IPS DF 19.7 (cell line): Measurements from ENCODE around the gene FXYD7.

Source experiments
- DNase-seq: peaks from one replicate; pipeline ENCODE4 v3.0.0-alpha.2; 2013; ENCODE audit warnings: low read depth, low spot score

FXYD7 gene

DNA sequence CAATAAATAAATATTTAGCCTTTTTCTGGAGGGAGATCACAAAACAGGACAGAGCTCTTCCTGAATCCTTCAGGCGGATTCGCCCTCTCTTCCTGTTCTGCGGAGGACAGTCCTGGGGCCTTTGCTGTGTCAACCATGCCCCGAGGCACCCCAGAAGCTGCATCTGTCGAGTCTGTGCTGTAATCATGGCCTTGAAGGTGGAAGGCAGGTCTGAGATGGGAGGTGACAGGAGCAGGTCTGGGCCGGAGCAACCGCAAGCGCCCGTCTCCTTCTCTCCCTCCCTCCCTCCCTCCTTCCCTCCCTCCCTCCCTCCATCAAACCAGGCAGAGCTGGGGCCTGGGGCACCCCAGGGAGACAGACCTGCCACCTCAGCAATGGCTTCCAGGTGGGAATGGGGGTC, 32.1 kb upstream of the FXYD7 start:
- DNase-seq: no peak

DNA sequence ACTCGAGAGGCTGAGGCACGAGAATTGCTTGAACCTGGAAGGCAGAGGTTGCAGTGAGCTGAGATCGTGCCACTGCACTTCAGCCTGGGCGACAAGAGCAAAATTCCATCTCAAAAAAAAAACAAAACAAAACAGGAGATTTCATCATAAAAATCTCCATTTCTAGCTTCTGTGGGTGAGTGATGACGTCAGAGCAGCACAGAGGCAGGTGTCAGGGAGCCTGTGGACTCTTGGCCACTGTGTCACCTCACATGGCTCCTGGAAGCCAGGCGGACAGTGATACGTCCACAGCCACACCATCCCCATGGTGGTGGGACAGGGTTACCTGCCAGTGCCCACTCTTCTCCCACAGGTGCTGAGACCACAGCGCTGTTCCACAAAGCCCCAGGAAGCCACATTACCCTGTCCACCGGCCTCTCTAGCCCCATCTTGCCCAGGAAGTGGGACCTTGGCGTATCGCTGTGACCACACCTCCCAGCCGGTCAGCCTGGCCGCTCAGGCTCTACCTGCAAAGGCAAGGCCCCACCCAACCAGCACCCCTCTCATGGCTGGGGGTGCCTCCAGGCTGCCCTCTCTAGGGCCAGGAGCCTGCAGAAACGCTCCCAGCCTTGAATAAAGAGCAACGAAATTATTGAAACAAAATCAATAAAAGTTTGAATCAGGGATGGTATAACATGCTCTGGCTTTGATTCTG, 29.9 kb upstream of the FXYD7 start:
- DNase-seq: no peak

DNA sequence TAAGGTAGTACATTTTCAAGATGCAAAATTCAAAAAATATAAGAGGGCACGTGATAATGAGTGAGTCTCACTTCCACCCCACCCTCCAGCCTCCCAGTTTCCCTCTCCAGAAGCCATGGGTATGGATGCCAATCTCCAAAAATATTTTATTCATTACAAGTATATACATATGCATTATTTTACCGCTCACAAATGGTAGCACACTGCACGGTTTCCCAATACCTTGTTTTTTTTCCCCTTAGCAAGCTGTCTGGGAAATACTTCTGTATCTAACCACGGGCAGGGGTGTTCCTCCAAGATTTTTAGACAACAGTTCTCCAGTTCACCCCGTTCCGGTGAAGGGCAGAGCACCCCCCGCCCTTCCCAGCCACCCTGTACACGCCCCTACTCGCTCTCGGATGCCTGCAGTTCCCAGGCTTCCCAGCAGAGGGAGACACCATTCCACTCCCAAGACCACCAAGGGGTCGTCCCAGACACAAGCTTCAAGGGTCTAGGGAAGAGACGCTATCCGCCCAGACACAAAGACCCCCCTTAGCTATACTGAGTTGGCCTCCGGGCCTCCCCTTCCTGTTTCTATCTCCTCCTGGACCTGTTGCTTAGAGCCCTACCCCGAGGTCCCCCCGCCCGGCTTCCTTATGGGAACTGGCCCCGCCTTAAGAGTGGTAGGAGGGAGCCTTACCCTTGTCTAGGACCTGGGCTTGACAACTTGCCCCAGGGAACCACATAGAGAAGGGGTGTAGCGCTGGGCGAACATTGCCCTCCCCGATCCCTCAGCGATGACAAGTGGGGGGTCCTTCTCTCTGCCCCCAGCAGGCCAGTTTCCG, 28.5 kb upstream of the FXYD7 start:
- peak; percentile 63 for DNase-seq

DNA sequence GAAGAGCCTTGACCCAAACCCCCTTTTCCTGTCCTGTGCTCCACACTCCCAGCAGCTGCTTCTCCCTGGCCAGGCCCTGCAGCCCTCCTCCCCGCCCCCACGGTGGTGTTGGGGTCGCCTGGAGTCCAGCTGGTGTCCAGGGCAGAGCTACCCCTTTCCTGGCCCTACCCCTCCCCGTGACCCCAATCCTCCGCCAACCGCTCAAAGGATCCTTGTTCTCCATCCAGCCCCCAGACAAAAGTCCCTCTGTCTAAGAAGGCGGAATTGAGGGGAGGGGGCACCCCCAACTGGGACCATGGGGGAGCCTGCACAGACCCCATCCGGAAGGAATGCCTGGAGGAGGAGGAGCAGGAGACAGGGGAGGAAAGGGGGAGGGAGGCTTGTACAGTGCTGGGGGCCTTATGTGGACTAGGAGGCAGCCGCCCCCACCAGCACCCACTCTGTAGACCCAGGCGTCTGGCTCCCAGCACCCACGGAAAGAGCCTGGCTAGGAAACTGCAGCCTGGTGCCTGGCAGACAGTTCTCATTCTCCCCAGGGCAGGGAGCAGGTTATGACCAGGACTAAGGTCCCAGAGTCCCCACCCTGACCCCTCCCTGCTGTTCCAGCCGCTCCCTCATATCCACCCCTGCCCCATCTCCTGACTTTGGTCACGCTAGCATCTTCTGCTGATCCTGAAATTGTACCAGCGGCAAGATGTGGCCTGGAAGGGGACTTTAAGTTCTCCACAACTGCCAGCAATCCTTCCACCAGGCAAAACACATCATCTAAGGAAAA, 27.7 kb upstream of the FXYD7 start, which contains the start of gene FXYD3:
TSS of gene FXYD3 (plus strand) at position 647 of the 775 bp plus-strand sequence. CDS start 3,554 bp downstream, outside the sequence.
- DNase-seq: no peak

DNA sequence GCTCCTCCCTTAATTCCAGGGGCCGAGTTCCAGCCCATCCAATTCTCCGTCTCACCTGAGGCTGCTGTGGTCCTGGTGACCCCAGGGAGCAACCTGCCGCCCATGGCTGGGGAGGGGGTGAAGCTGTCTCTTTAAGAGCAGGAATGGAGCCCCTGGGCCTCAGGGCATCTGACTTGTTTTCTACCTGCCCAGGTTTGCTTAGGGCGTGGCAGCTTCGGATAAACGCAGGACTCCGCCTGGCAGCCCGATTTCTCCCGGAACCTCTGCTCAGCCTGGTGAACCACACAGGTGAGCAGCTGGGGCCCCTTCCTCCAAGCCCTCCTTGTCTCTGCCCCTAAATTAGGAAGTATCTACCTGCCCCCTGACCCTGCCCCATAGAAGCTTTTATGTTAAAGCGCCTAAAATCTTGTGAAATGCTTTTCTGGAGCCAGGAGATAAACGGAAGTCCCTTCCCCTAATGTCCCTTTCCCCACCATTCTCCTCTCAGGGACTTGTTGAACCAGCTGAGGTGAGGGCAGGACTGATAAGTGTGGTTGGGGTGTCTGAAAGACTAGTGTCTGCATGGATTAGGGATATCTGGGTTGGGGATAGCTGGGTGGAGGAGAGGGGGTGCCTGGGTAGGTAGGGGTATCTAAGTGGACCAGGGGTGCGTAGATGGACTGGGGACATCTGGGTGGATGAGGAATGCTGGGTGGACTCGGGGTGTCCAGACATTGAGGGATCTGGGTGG, 26.8 kb upstream of the FXYD7 start:
- DNase-seq: no peak

DNA sequence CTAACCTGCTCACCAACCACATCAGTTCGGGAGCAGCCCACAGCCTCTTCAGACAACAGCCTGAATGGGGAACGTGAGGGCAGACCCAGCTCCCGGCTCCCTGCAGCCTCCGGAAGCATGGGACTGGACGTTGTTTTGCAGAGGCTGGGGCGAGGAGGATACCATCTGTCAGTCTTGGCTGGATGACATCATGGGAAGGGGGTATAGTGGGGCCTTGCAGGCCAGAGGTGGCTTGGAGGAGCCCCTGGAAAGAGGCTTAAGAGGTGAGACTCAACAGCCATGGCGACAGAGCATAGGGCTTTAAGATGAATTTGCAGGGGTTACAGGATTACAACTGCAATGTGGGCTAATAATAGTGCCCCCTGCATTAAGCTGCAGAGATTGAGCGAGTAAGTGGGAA, 25.9 kb upstream of the FXYD7 start:
- no peak for DNase-seq

DNA sequence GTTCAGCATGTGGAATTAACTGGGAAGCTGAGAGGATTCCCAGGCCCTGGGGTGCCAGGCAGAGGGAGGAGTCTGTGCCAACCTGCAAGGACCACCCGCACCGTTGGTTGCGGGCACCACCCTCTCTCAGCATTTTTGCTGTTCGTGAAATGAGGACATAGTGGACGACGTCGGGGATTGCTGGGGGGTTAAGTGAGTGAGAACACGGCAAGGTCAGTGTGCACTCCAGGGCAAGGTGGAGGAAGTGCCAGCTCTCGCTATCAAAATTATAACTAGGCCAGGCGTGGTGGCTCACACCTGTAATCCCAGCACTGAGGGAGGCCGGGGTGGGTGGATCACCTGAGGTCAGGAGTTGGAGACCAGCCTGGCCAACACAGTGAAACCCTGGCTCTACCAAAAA, 25.3 kb upstream of the FXYD7 start:
- DNase-seq: no peak

DNA sequence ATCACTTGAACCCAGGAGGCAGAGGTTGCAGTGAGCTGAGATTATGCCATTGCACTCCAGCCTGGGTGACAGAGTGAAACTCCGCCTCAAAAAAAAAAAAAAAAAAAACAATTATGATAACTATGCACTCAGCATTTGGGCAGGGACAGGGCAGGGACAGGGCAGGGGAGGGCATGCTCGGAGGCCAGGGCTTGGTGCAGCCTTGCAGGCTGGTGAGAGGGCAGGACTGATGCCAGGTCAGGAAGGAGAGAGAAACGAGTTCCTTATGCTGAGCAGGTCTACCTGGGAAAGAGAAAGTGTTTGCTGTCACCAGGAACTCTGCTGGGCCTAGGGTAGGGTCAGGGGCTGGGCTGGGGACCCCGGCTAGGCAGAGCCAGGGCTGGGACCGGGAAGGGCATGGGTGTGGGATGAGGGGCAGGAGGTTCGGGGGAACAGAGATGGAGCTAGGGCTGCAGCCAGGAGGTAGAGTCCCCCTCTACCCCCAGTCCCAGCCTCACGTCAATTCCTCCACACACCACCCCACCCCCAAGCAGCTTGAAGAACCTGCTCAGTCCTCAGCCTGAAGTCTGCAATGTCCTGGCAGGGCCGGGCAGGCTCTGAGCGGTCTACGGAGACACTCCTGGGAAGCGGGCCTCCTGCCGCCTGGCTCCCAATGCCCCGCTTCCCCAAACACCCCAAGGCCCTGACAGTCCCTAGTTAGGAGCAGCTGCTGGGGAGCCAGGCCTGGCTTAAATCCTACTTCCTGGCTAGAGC, 24.6 kb upstream of the FXYD7 start:
- DNase-seq: no peak

DNA sequence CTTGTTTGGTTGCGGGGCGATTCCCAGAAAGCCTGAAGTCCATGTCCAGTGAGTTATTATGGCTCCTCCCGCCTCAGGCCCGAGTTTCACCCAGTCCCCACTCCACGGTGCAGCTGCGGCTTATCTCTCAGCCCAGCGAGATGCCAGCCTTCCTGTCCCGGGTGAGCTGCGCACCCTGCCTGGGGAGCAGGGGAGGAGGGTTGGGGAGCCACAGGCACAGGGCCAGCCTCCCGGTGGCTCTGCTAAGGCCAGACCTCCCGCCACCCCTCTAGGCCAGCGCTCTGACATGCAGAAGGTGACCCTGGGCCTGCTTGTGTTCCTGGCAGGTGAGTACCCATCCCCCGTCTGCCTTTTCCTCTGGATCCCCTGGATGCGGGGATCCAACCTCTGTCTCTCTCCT, 24.0 kb upstream of the FXYD7 start:
- no peak for DNase-seq

DNA sequence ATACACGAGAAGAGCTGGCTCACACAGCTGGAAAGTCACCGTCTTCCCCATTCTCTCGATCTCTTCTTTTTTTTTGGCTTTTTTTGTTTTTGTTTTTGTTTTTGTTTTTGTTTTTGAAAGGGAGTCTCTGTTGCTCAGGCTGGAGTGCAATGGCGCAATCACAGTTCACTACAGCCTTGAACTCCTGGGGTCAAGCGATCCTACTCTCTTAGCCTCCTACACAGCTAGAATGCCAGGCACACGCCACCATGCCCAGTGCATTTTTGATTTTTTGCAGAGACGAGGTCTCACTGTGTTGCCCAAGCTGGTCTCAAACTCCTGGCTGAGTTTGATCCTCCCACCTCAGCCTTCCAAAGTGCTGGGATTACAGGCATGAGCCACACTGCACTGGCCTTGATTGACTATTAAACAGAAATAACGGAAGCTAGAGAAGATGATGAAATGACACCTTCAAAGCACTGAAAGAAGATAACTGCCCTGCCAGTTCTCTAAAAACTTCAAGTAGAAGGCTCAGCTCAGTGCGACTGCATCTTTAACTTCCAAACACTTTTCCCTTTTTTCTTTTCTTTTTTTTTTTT, 23.4 kb upstream of the FXYD7 start:
- no peak for DNase-seq

DNA sequence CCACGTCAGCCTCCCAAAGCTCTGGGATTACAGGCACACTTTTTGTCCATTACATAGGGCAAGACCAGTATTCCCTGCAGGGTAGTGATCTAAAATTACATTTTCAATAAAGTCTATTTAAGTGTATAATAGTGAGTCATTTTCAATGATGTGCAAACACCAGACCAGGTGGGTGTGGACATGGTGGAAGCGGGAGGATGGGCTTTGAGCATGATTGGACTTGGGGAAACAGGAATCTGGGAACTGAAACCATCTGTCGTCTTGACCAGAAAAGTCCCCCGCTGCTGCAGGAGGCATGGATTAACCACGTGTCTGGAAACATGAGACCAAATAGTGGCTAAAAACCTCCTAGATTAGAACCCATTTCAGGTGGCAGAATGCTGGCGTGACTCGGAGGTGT, 22.6 kb upstream of the FXYD7 start:
- DNase-seq: no peak

DNA sequence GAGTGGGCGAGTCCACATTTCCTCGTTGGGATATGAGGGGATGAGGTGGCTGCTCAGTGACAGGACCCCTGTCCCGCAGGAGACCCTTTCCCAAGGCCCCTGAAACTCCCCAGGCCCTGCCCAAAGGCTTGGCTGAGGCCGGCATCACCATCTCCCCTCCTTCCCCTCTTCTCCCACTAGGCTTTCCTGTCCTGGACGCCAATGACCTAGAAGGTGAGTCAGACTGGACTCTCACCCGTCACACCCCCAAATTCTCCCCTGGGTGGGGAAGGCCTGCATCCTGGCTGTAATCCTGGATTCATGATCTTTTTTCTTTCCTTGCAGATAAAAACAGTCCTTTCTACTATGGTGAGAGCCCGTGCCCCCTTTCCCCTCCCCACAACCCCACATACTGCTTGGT, 22.2 kb upstream of the FXYD7 start:
- DNase-seq: no peak

DNA sequence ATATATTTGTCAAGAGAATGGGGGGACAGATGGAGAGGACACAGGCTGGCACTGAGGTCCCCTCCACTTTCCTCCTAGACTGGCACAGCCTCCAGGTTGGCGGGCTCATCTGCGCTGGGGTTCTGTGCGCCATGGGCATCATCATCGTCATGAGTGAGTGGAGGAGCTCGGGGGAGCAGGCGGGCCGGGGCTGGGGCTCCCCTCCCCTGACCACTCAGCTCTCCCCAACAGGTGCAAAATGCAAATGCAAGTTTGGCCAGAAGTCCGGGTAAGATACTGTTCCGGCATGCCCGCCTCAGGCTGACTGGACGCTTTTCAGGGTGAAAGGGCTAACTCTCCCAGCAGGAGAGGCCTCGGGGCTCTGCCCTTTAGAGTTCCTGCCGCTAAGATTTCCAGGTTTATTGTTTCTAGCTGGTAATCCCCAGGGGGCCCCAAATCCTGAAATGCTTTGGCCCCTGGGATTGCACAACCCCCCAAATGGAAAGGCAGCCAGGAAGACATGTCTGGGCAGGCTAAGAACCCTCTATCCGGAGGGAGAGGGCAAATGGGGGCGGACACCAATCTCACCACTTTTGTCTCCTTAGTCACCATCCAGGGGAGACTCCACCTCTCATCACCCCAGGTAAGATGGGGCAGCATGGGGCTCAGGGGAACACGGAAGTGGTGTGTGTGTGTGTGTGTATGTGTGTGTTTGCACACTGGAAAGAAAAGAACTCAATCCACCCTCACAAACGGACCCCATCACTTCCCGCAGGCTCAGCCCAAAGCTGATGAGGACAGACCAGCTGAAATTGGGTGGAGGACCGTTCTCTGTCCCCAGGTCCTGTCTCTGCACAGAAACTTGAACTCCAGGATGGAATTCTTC, 20.1 kb upstream of the FXYD7 start:
- no peak for DNase-seq

DNA sequence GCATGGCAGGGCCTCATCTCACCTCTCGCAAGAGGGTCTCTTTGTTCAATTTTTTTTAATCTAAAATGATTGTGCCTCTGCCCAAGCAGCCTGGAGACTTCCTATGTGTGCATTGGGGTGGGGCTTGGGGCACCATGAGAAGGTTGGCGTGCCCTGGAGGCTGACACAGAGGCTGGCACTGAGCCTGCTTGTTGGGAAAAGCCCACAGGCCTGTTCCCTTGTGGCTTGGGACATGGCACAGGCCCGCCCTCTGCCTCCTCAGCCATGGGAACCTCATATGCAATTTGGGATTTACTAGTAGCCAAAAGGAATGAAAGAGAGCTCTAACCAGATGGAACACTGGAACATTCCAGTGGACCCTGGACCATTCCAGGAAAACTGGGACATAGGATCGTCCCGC, 19.5 kb upstream of the FXYD7 start:
- DNase-seq: no peak

DNA sequence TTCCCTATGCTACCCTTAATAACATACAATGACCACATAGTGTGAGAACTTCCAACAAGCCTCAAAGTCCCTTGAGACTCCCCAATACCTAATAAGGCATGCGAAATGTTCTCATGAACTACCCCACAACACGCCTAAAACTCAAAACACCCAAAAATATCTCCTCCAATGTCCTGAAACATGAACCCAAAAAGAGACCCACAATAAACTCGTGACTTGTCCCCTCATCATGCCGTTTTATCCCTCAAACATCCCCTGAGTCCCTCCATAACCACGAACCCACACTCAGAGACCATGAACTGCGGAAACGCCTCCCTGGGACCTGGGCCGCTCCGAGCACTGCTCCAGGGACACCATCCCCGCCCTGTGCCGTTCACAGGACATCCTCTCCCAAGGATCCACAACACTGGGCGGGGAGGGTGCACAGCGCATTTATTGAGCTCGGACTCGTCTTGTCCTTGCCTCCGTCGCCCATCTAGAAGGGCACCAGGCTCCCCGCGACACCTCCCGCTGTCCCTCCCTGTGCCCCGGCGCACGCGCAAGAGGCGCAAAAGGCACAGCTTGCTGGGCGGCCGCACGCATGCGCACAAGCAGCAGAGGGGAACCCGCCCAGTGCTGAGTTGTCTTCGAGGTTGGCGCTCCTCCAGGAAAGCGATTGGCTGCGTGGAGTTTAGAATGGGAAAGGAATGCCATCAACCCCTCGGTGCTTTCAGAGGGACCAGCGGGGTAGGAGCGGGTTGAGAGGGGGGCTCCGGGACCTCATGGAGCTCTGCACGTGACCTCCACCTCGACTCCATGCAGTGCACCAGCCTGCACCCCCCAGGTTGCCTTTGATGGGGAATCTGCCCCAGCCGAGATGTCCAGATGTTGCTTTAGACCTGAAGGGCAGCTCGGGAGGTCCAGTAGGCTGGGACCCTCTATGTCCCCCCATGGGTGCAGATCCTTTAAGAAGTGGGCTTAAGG, 18.7 kb upstream of the FXYD7 start:
- no peak for DNase-seq

DNA sequence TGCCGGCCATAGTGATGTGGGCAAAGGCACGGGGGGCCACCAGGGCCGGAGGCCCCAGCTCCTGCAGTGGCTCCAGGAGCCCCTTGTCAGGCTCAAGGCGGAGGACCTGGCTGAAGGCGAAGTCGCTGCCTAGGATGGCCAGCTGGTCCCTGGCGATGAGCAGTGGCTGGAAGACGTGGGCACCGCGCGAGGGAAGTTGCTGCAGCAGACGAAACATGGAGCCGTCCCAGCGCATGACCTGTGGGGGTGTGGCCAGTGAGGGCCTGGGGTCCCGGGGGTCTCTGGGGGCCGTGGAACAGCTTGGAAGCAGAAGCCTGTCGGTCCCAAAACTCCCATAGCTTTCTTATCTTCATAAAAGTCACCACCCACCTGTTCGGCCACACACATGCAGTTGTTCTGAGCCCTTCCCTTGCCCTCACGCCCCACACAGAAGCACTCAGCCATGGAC, 17.8 kb upstream of the FXYD7 start:
- DNase-seq: no peak

DNA sequence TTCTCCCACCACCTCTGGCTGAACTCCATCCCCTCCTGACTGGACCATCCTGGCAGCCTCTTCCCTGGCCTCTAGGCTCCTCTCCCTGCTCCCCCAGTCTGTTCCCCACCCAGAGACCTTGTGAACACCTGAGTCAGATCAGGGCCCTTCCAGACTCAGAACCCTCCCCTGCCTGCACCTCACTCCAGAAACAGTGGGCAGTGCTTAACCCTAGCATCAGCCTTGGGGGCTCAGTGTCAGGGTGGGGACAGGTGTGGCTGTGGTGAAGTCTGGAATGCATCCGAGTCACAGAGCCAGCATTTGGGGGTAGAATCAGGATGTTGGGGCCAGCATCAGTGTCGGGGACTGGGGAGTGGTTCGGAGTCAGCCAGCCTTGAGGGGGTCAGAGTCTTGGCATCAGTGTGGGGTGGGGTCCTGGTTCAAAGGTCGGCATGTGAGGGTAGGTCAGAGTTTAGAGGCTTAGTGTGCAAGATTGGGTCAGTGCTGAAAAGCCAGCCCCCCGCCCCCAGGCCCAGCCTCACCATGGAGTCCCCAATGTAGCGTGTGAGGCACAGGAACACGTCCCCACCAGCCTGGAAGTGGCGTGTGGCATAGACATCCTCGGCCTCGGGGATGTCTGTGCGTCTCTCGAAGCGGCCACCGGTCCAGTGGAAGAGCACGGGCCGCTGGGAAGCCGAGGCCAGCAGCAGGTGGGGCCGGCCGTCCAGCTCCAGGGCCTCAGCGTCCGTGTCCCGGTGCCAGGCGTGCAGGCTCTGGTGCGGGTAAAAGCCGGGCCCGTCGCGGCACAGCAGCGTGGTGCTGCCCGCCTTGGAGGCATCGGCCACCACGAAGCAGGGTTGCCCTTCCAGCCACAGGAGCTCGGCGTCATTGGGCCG, 17.1 kb upstream of the FXYD7 start:
- no peak for DNase-seq

DNA sequence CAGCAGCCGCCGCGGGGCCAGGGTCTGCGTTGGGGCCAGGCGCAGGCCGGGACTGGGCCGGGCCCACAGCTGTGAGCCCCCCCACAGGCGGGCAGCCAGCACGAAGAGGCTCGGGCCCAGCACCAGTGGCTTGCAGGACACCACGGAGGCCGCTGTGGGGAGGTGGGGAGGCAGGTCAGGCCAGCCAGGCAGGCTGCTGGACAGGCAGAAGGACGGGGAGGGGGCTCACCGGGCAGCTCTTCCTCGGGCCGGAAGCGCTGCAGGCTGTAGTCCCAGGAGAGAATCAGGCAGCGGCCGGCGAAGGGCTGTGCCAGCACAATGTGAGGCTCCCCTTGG, 16.5 kb upstream of the FXYD7 start:
- DNase-seq: no peak
